Natural killer cell (primary cell): ENCODE results near the gene ELAVL2. TPM values are rescaled to one million over a fixed set of nuclear protein-coding genes. Genes with fewer than 3 reads are reported as not detected.

ENCODE experiments used
- ATAC-seq, 3 donors: fragments of 150-1000 bp in 2 of 3; fragments of 200-7000 bp in 1 of 3; cut with Tn5 transposase; 1 replicate in 1 of 3; 2 replicates in 2 of 3; pipeline ENCODE4 v1.10.0; 2021; ENCODE audit warnings: mild to moderate bottlenecking in 2 of 3, moderate library complexity in 2 of 3
- DNase-seq, 2 donors: peaks; one replicate each; pipeline versions ENCODE4 v3.0.0 to v3.0.0-alpha.2; 2013 to 2021; ENCODE audit warnings: mixed read lengths in 1 of 2
- H3K27ac ChIP-seq: one replicate; pipeline ENCODE4 v1.5.1; 2013; ENCODE audit warnings: mild to moderate bottlenecking, low read length
- H3K27me3 ChIP-seq: one replicate; pipeline ENCODE4 v1.6.1; 2013; ENCODE audit warnings: low read length; ENCODE audit not compliant: control insufficient read depth, insufficient read depth
- H3K36me3 ChIP-seq: one replicate; pipeline ENCODE4 v1.6.1; 2013; ENCODE audit warnings: low read length; ENCODE audit not compliant: control insufficient read depth, insufficient read depth
- H3K4me1 ChIP-seq: one replicate; pipeline ENCODE4 v1.6.1; 2013; ENCODE audit warnings: low read length; ENCODE audit not compliant: control insufficient read depth, insufficient read depth
- H3K4me3 ChIP-seq: one replicate; pipeline ENCODE4 v1.5.1; 2013; ENCODE audit warnings: low read length
- H3K9me3 ChIP-seq: one replicate; pipeline ENCODE4 v1.6.1; 2013; ENCODE audit warnings: low read length; ENCODE audit not compliant: control insufficient read depth, insufficient read depth
- H3K27ac Mint-ChIP-seq, 2 donors: one replicate each; pipeline ENCODE4 v1.8.0; 2022; ENCODE audit warnings: mild to moderate bottlenecking in 2 of 2, mixed read lengths in 2 of 2, moderate library complexity in 1 of 2
- H3K27me3 Mint-ChIP-seq, 2 donors: one replicate each; pipeline ENCODE4 v1.8.0; 2022; ENCODE audit warnings: low read depth in 2 of 2, mixed read lengths in 2 of 2
- H3K36me3 Mint-ChIP-seq: one replicate; pipeline ENCODE4 v1.8.0; 2022; ENCODE audit warnings: mixed read lengths
- H3K4me1 Mint-ChIP-seq, 2 donors: one replicate each; pipeline ENCODE4 v1.8.0; 2022; ENCODE audit warnings: mixed read lengths in 2 of 2
- H3K4me3 Mint-ChIP-seq: one replicate; pipeline ENCODE4 v1.8.0; 2022; ENCODE audit warnings: mild to moderate bottlenecking, moderate library complexity, mixed read lengths
- H3K9me3 Mint-ChIP-seq, 2 donors: one replicate each; pipeline ENCODE4 v1.8.0; 2022; ENCODE audit warnings: mixed read lengths in 2 of 2
- WGBS: methylation state at CpG from one replicate; pipeline ENCODE4 v1.1.7; 2013; ENCODE audit warnings: missing lambda C conversion rate; ENCODE audit not compliant: insufficient coverage; 5-methylcytosine and 5-hydroxymethylcytosine counted together
- intact Hi-C: fragments of 100-400 bp; cut with micrococcal nuclease; formaldehyde crosslinking; loops from one replicate; pipeline ENCODE4 v1.14.2; 2022
- total RNA-seq, 4 donors: library from RNA; stranded (reverse); fragments of 120-200 nt in 1 of 4; gene quantifications; one replicate each; pipeline versions ENCODE4 v1.2.3 to v1.2.4, GENCODE V29; 2013 to 2022
- TF ChIP-seq, protein P1 (sequence below): fragments of 200-600 bp; IDR thresholded peaks from one replicate; pipeline ENCODE4 v1.8.0; 2022; ENCODE audit warnings: antibody characterized with exemption

Gene ELAVL2
- total RNA-seq, 3 donors from 2014 or later (not counting 1 experiment from before 2014, with no cell fraction given): not detected

DNA sequence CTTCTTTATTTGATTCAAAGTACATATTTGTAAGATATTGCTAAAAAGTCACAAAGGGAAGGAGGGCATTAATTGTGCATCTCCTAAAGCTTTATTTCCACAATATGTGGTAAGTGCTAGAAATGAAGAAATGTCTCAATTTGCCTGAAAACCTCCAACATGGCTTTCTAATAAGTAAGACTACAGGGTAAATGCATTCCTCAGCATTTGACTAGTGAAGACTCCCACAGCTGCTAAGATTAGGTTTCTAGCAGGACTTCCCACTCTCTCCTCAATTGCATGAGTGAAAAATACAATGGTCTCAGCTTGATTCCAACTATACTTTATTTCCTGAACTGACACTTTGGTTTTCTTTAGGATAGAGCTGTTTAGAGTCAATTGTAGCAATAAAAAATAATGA is 162.1 kb downstream of the ELAVL2 start:
- no peaks in the 10 kb centered on the region for H3K4me1 Mint-ChIP-seq
- Histone ChIP-seq H3K9me3 (no peaks in the 10 kb centered on the region), H3K27me3 (no peaks in the 10 kb centered on the region), H3K27ac (no peak overlapping the region), H3K36me3 (no peaks in the 10 kb centered on the region), H3K4me3 (no peak overlapping the region), H3K4me1 (no peaks in the 10 kb centered on the region)
- ATAC-seq (no peak), DNase-seq (no peak)
- H3K36me3 Mint-ChIP-seq: no peaks in the 10 kb centered on the region
- intact Hi-C loops: no loop called here
- H3K27ac Mint-ChIP-seq: no peak overlapping the region
- H3K4me3 Mint-ChIP-seq: no peak overlapping the region
- TF ChIP-seq, protein P1, sequence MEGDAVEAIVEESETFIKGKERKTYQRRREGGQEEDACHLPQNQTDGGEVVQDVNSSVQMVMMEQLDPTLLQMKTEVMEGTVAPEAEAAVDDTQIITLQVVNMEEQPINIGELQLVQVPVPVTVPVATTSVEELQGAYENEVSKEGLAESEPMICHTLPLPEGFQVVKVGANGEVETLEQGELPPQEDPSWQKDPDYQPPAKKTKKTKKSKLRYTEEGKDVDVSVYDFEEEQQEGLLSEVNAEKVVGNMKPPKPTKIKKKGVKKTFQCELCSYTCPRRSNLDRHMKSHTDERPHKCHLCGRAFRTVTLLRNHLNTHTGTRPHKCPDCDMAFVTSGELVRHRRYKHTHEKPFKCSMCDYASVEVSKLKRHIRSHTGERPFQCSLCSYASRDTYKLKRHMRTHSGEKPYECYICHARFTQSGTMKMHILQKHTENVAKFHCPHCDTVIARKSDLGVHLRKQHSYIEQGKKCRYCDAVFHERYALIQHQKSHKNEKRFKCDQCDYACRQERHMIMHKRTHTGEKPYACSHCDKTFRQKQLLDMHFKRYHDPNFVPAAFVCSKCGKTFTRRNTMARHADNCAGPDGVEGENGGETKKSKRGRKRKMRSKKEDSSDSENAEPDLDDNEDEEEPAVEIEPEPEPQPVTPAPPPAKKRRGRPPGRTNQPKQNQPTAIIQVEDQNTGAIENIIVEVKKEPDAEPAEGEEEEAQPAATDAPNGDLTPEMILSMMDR: no peak
- no peaks in the 10 kb centered on the region for H3K27me3 Mint-ChIP-seq
- H3K9me3 Mint-ChIP-seq: peaks cover 27 to 28% of the 10 kb centered on the region in 2 donors

DNA sequence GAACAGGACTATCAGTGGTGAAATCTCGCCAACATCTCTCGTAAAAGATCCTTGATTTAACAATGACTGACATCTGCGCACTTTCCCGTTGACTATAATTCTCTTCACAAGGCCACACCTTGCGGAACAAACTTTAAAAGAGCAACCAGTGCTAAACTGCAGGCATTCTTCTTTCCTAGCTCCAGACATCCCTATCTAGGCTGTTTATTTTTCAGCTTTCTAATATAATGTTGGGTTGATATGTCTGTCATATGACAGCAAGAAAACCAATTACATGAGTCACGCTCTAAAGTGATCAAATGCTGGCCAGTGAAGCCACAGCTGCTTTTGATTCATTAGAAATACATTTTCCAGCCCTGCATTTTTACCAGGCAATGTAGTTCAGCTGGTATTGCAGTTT is 162.5 kb downstream of the ELAVL2 start:
- H3K9me3 Mint-ChIP-seq: peaks cover 24 to 25% of the 10 kb centered on the region in 2 donors
- ATAC-seq: no peak

DNA sequence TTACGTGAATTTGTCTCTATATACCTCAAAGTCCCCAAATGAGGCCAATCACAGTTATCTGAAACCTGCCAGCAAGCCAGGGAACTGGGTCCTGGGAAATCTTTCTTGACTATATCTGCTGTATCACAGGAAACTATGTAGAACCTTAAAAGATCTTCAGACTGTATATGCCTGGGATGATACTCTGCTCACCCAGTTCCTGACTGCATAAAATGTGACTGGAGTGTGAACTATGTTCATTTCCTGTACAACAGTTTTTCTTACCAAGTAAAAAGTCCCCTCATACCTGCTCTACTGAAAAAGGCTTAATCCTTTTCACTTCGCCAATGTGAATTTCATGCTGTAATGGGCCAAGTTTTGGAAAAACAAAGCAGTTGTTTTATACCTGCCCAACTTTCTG is 162.9 kb downstream of the ELAVL2 start:
- 90% methylated on average over 2 of the region's 2 CpGs for WGBS
- Histone ChIP-seq H3K27ac (no peak overlapping the region), H3K36me3 (no peaks in the 10 kb centered on the region), H3K4me1 (no peaks in the 10 kb centered on the region), H3K27me3 (no peaks in the 10 kb centered on the region), H3K4me3 (no peak overlapping the region), H3K9me3 (no peaks in the 10 kb centered on the region)
- H3K4me3 Mint-ChIP-seq: no peak overlapping the region
- H3K27me3 Mint-ChIP-seq: no peaks in the 10 kb centered on the region
- ATAC-seq (no peak), DNase-seq (no peak)
- intact Hi-C loops: no loop called here
- H3K36me3 Mint-ChIP-seq: no peaks in the 10 kb centered on the region
- H3K4me1 Mint-ChIP-seq: no peaks in the 10 kb centered on the region
- H3K27ac Mint-ChIP-seq: no peak overlapping the region
- peaks cover 20 to 23% of the 10 kb centered on the region in 2 donors for H3K9me3 Mint-ChIP-seq
- TF ChIP-seq, protein P1: no peak

More for the DNA sequence above, 162.5 kb downstream of the ELAVL2 start:
- intact Hi-C loops: no loop called here
- Histone ChIP-seq H3K36me3 (no peaks in the 10 kb centered on the region), H3K27me3 (no peaks in the 10 kb centered on the region), H3K27ac (no peak overlapping the region), H3K4me1 (no peaks in the 10 kb centered on the region), H3K9me3 (no peaks in the 10 kb centered on the region), H3K4me3 (no peak overlapping the region)
- H3K36me3 Mint-ChIP-seq: no peaks in the 10 kb centered on the region
- no peak overlapping the region for H3K27ac Mint-ChIP-seq
- no peak overlapping the region for H3K4me3 Mint-ChIP-seq
- TF ChIP-seq, protein P1: no peak
- H3K4me1 Mint-ChIP-seq: no peaks in the 10 kb centered on the region
- DNase-seq: no peak
- 84% methylated on average over 6 of the region's 6 CpGs for WGBS
- H3K27me3 Mint-ChIP-seq: no peaks in the 10 kb centered on the region

DNA sequence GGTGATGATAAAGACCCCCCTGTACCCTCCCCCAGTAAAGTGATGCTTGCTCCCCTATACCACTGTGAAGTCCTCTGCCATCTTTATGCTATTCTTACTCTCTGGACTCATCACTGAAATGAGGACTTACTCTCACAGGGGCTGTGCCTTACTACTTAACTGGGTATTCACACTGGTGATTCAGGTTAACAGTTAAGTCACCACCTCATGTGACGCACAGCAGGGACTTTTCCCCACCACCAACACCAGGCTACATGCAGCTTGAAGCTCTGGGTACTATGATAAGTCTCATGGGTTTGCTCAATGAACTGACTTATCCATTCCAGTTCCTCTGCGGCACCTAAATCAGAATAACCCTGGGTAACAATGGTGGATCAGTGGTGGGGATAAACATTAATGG is 163.7 kb downstream of the ELAVL2 start:
- H3K4me3 Mint-ChIP-seq: no peak overlapping the region
- H3K4me3 ChIP-seq: no peak overlapping the region
- 92% methylated on average over 2 of the region's 2 CpGs for WGBS
- intact Hi-C loops: no loop called here
- ATAC-seq (no peak), DNase-seq (no peak)
- no peaks in the 10 kb centered on the region for H3K36me3 ChIP-seq
- no peak overlapping the region for H3K27ac Mint-ChIP-seq
- no peaks in the 10 kb centered on the region for H3K4me1 ChIP-seq
- H3K27ac ChIP-seq: no peak overlapping the region
- no peaks in the 10 kb centered on the region for H3K4me1 Mint-ChIP-seq
- H3K9me3 Mint-ChIP-seq: peaks cover 12 to 18% of the 10 kb centered on the region in 2 donors
- no peaks in the 10 kb centered on the region for H3K27me3 Mint-ChIP-seq
- no peaks in the 10 kb centered on the region for H3K9me3 ChIP-seq
- TF ChIP-seq, protein P1: no peak
- H3K27me3 ChIP-seq: no peaks in the 10 kb centered on the region
- no peaks in the 10 kb centered on the region for H3K36me3 Mint-ChIP-seq
